Activated CD4-positive, alpha-beta T cell treated with anti-CD3 and anti-CD28 coated beads, Interleukin-2, amount 10 ng/mL, durations not matched to agents 7 days and 5 days (primary cell): ENCODE measurements around the gene ZNF420. TPM values are rescaled to one million over a fixed set of nuclear protein-coding genes. Genes with fewer than 3 reads are reported as not detected.
"Not testable (repeated sequence)": the region's sequence is repeated elsewhere in the genome, so short reads cannot be mapped to it uniquely, and the experiment has no call there.

Experiments
- CTCF ChIA-PET: fragments of 350-600 bp; sonication (Branson Sonifier 250); formaldehyde crosslinking; loops from one replicate; lab custom pipeline; 2021; ENCODE audit warnings: antibody characterized with exemption; lab: Charles Lee
- POLR2A ChIA-PET: fragments of 350-600 bp; sonication (Branson Sonifier 250); formaldehyde crosslinking; loops from one replicate; lab custom pipeline; 2021; ENCODE audit warnings: antibody characterized with exemption; lab: Charles Lee
- DNase-seq: peaks from one replicate; pipeline ENCODE4 v3.0.0-alpha.2; 2020
- H3K27ac Mint-ChIP-seq: one replicate; pipeline ENCODE4 v1.8.0; 2021; ENCODE audit warnings: mild to moderate bottlenecking, moderate library complexity, mixed read lengths
- H3K27me3 Mint-ChIP-seq: one replicate; pipeline ENCODE4 v1.8.0; 2021; ENCODE audit warnings: mixed read lengths
- H3K36me3 Mint-ChIP-seq: one replicate; pipeline ENCODE4 v1.8.0; 2021; ENCODE audit warnings: low read depth, mixed read lengths
- H3K4me1 Mint-ChIP-seq: one replicate; pipeline ENCODE4 v1.8.0; 2021; ENCODE audit warnings: mixed read lengths
- H3K4me3 Mint-ChIP-seq: one replicate; pipeline ENCODE4 v1.8.0; 2021; ENCODE audit warnings: mild to moderate bottlenecking, moderate library complexity, mixed read lengths
- H3K9me3 Mint-ChIP-seq: one replicate; pipeline ENCODE4 v1.8.0; 2021; ENCODE audit warnings: mixed read lengths
- total RNA-seq, 2 experiments: library from RNA; stranded (reverse); gene quantifications; one replicate each; pipeline ENCODE4 v1.2.3, GENCODE V29; 2021

ZNF420 gene
- total RNA-seq, 2 experiments from 2014 or later = 10.3 to 14.3 TPM

DNA sequence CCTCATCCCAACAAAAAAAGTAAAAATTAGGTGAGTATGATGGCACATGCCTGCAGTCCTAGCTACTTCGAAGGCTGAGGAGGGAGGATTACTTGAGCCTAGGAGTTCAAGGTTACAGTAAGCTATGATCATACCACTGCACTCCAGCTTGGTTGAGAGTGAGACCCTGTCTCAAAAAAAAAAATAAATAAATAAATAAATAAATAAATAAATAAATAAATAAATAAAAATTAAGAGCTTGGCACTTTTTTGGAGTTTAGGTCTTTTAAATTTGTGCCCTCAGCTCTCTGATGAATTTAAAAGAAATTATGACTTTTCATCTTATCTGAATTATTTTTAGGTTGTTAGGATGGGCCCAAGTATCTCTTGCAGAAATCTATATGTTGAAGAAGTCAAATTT lies 8.9 kb downstream of the ZNF420 start:
- Mint-ChIP-seq H3K36me3 (peaks cover 72% of the 10 kb centered on the region), H3K27ac (no peak overlapping the region), H3K4me1 (no peaks in the 10 kb centered on the region), H3K27me3 (no peaks in the 10 kb centered on the region), H3K9me3 (peaks cover 58% of the 10 kb centered on the region), H3K4me3 (no peak overlapping the region)
- ChIA-PET POLR2A (no interaction called here), CTCF (no interaction called here)
- no peak for DNase-seq

GRCh38 chr19:37095859-37096258 lies 17.6 kb downstream of the ZNF420 start:
- Mint-ChIP-seq H3K27ac (peak overlapping the region; percentile 65), H3K4me3 (no peak overlapping the region), H3K36me3 (peaks cover 87% of the 10 kb centered on the region), H3K9me3 (peaks cover 48% of the 10 kb centered on the region), H3K4me1 (no peaks in the 10 kb centered on the region), H3K27me3 (no peaks in the 10 kb centered on the region)
- DNase-seq = no peak
- POLR2A ChIA-PET = no interaction called here
- CTCF ChIA-PET = no interaction called here

DNA sequence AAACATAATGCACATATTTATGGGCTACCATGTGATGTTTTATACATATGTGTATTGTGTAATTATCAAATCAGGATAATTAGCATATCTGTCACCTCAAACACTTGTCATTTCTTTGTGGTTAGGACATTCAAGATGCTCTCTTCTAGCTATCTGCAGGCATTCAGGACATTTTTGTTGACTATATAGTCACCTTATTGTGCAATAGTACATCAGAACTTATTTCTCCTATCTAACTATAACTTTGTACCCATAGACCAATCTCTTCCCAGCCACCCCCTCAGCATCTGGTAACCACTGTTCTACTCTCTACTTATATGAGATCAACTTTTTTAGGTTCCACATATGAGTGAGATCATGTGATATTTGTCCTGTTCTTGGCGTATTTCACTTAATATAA lies 20.3 kb downstream of the ZNF420 start:
- H3K4me3 Mint-ChIP-seq = no peak overlapping the region
- POLR2A ChIA-PET = no interaction called here

DNA sequence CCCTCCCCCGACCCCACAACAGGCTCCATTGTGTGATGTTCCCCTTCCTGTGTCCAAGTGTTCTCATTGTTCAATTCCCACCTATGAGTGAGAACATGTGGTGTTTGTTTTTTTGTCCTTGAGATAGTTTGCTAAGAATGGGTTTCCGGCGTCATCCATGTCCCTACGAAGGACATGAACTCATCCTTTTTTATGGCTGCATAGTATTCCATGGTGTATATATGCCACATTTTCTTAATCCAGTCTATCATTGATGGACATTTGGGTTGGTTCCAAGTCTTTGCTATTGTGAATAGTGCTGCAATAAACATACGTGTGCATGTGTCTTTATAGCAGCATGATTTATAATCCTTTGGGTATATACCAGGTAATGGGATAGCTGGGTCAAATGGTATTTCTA lies 25.9 kb downstream of the ZNF420 start:
- POLR2A ChIA-PET, CTCF ChIA-PET, DNase-seq, H3K4me1 Mint-ChIP-seq, H3K27ac Mint-ChIP-seq, H3K4me3 Mint-ChIP-seq, H3K27me3 Mint-ChIP-seq: not testable (repeated sequence)
- H3K36me3 Mint-ChIP-seq = peaks cover 91% of the 10 kb centered on the region
- peaks cover 54% of the 10 kb centered on the region for H3K9me3 Mint-ChIP-seq

More for the DNA sequence above, 20.3 kb downstream of the ZNF420 start:
- Mint-ChIP-seq H3K27ac (no peak overlapping the region), H3K4me1 (no peaks in the 10 kb centered on the region), H3K36me3 (peaks cover 85% of the 10 kb centered on the region), H3K9me3 (peaks cover 44% of the 10 kb centered on the region), H3K27me3 (no peaks in the 10 kb centered on the region)
- CTCF ChIA-PET = no interaction called here
- no peak for DNase-seq

DNA sequence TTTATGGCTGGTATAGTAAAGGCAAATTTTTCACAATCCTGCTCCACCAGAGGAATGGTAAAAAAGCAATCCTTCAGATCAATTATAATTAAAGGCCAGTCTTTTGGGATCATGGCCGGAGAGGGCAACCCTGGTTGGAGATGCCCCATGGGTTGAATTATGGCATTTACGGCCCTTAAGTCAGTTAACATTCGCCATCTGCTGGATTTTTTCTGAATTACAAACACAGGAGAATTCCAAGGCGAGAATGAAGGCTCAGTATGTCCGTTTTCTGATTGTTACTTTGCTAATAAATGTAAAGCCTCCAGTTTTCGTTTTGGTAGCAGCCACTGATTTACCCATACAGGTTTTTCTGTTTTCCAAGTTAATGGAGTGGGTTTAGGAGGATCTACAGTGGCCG lies 33.5 kb downstream of the ZNF420 start:
- CTCF ChIA-PET, H3K4me1 Mint-ChIP-seq, DNase-seq, POLR2A ChIA-PET, H3K4me3 Mint-ChIP-seq, H3K27me3 Mint-ChIP-seq, H3K27ac Mint-ChIP-seq: not testable (repeated sequence)
- Mint-ChIP-seq H3K36me3 (peaks cover 92% of the 10 kb centered on the region), H3K9me3 (peaks cover 62% of the 10 kb centered on the region)

- no peak for DNase-seq
- Mint-ChIP-seq H3K4me3 (no peak overlapping the region), H3K36me3 (peaks cover 73% of the 10 kb centered on the region), H3K9me3 (peaks cover 58% of the 10 kb centered on the region), H3K27ac (no peak overlapping the region), H3K27me3 (no peaks in the 10 kb centered on the region), H3K4me1 (no peaks in the 10 kb centered on the region)
- POLR2A ChIA-PET = no interaction called here
- CTCF ChIA-PET = no interaction called here
Observed at GRCh38 chr19:37114001-37114400, 35.8 kb downstream of the ZNF420 start.

DNA sequence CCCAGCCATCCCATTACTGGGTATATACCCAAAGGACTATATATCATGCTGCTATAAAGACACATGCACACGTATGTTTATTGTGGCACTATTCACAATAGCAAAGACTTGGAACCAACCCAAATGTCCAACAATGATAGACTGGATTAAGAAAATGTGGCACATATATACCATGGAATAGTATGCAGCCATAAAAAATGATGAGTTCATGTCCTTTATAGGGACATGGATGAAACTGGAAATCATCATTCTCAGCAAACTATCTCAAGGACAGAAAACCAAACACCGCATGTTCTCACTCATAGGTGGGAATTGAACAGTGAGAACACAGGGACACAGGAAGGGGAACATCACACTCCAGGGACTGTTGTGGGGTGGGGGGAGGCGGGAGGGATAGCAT lies 43.9 kb downstream of the ZNF420 start:
- H3K9me3 Mint-ChIP-seq = peaks cover 46% of the 10 kb centered on the region
- POLR2A ChIA-PET, H3K4me3 Mint-ChIP-seq, H3K4me1 Mint-ChIP-seq, DNase-seq, H3K27ac Mint-ChIP-seq, H3K27me3 Mint-ChIP-seq, CTCF ChIA-PET: not testable (repeated sequence)
- H3K36me3 Mint-ChIP-seq = peaks cover 37% of the 10 kb centered on the region

GRCh38 chr19:37127999-37128820 lies 50.0 kb downstream of the ZNF420 start:
- H3K4me1 Mint-ChIP-seq = no peaks in the 10 kb centered on the region
- H3K4me3 Mint-ChIP-seq = no peak overlapping the region
- POLR2A ChIA-PET = no interaction called here
- DNase-seq = no peak
- no peaks in the 10 kb centered on the region for H3K27me3 Mint-ChIP-seq
- no peak overlapping the region for H3K27ac Mint-ChIP-seq
- CTCF ChIA-PET = interaction anchor here (0.6 kb wide), 1 partner anchor 293 kb away, joined by 3 read pairs; no protein-coding TSS in a partner anchor
- peaks cover 71% of the 10 kb centered on the region for H3K9me3 Mint-ChIP-seq
- H3K36me3 Mint-ChIP-seq = peaks cover 56% of the 10 kb centered on the region

DNA sequence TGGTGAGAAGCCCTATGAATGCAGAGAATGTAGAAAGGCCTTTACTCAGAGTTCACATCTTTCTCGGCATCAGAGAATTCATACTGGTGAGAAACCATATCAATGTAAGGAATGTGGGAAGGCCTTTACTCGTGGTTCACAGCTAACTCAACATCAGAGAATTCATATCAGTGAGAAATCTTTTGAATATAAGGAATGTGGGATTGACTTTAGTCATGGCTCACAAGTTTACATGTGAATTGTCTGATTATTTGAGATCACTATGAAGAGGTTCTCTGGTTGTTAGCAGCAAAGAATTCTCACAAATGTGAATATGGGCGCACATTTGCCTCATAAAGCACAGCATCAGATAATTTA lies 50.6 kb downstream of the ZNF420 start:
- ChIA-PET CTCF (no interaction called here), POLR2A (no interaction called here)
- Mint-ChIP-seq H3K36me3 (peaks cover 56% of the 10 kb centered on the region), H3K4me1 (no peaks in the 10 kb centered on the region), H3K4me3 (no peak overlapping the region), H3K27ac (no peak overlapping the region), H3K27me3 (no peaks in the 10 kb centered on the region), H3K9me3 (peaks cover 76% of the 10 kb centered on the region)
- DNase-seq = no peak

GRCh38 chr19:37136111-37136510 lies 57.9 kb downstream of the ZNF420 start:
- Mint-ChIP-seq H3K4me1 (no peaks in the 10 kb centered on the region), H3K4me3 (no peak overlapping the region), H3K27me3 (no peaks in the 10 kb centered on the region), H3K36me3 (peaks cover 12% of the 10 kb centered on the region), H3K27ac (no peak overlapping the region), H3K9me3 (peaks cover 60% of the 10 kb centered on the region)
- ChIA-PET POLR2A (no interaction called here), CTCF (no interaction called here)
- no peak for DNase-seq

GRCh38 chr19:37148214-37148613 lies 70.0 kb downstream of the ZNF420 start:
- POLR2A ChIA-PET = no interaction called here
- Mint-ChIP-seq H3K27me3 (no peaks in the 10 kb centered on the region), H3K9me3 (peaks cover 66% of the 10 kb centered on the region), H3K4me3 (no peak overlapping the region), H3K36me3 (peaks cover 24% of the 10 kb centered on the region), H3K4me1 (no peaks in the 10 kb centered on the region), H3K27ac (no peak overlapping the region)
- no peak for DNase-seq
- CTCF ChIA-PET = no interaction called here

GRCh38 chr19:37160153-37160552 lies 81.9 kb downstream of the ZNF420 start:
- H3K9me3 Mint-ChIP-seq = peaks cover 56% of the 10 kb centered on the region
- DNase-seq = no peak
- H3K36me3 Mint-ChIP-seq = peaks cover 66% of the 10 kb centered on the region
- no peak overlapping the region for H3K27ac Mint-ChIP-seq
- ChIA-PET POLR2A (no interaction called here), CTCF (no interaction called here)
- no peaks in the 10 kb centered on the region for H3K27me3 Mint-ChIP-seq
- H3K4me1 Mint-ChIP-seq = no peaks in the 10 kb centered on the region
- H3K4me3 Mint-ChIP-seq = no peak overlapping the region

DNA sequence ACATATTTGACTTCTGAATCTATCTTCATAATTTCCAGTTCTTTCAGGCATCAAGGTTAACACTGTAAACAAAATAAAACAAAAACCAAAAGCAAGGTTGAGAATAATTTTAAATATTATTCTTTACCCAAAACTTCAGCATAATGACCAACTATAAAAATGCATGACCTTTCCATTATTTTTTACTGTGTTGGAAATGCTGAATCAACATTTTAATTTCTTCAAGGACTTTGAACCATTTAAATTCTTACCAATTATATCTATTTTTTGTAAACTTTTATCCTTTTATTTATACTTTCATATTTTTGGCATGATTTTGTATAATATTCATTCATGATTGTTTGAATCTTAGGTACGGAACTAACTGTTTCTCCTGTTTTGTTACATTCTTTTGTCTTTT lies 87.4 kb downstream of the ZNF420 start:
- H3K4me3 Mint-ChIP-seq = no peak overlapping the region
- no peaks in the 10 kb centered on the region for H3K27me3 Mint-ChIP-seq
- ChIA-PET POLR2A (no interaction called here), CTCF (no interaction called here)
- no peaks in the 10 kb centered on the region for H3K4me1 Mint-ChIP-seq
- DNase-seq = no peak
- H3K27ac Mint-ChIP-seq = no peak overlapping the region
- peaks cover 68% of the 10 kb centered on the region for H3K36me3 Mint-ChIP-seq
- peaks cover 45% of the 10 kb centered on the region for H3K9me3 Mint-ChIP-seq
